Sigmoid colon (tissue), 4 donors: ENCODE data around the gene FKBP10.
A peak's percentile ranks its signal among the peaks of the same experiment; 100 is the strongest.

ENCODE experiments used
- EP300 ChIP-seq, 4 donors: sonication (generic); formaldehyde crosslinking; IDR thresholded peaks; one replicate each; pipeline ENCODE4 v1.6.1; 2017; ENCODE audit warnings: antibody characterized with exemption in 4 of 4
- POLR2AphosphoS5 ChIP-seq, 4 donors: sonication (generic); formaldehyde crosslinking; IDR thresholded peaks; one replicate each; pipeline ENCODE4 v1.6.1; 2017; ENCODE audit warnings: antibody characterized with exemption in 4 of 4
- TF ChIP-seq, protein P1 (sequence below), 4 experiments: fragments of 450-650 bp in 3 of 4; fragments of 200-600 bp in 1 of 4; IDR thresholded peaks; one replicate each; pipeline ENCODE4 v1.5.1; 2016 to 2019; ENCODE audit warnings: antibody characterized with exemption in 4 of 4, mild to moderate bottlenecking in 3 of 4, moderate library complexity in 2 of 4

DNA sequence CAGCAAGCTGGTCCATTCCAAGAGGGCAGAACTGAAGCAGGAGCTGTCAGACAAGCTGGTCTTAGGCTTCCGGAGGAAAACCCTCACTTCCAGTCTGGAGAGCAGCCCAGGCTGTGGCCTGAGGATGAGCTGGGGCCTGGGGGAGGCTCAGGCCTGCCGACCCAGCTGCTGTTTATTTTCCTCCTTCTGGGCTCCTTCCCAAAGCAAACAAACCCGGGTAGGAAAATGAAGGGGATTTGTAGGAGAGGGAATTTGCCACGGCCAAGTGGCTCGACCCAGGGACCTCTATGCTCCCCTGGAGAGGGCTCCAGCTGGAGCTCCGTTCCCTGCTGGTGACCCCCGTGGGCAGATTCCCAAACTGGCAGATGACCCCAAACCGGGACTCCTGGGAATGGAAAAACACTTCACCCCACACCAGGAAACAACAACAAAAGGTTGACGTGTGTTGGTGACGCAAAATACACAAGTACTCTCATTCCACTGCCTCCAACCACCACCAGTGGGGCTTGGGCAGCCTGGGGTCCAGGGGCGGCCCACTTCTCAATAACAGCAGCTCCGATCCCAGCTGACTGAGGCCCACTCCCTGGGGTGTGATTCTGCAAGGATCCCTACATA lies 35.1 kb upstream of the FKBP10 start:
- TF ChIP-seq EP300 (IDR thresholded peaks at IDR 0.05): peak in 1 of 4 donors; percentile 20
- TF ChIP-seq, protein P1, sequence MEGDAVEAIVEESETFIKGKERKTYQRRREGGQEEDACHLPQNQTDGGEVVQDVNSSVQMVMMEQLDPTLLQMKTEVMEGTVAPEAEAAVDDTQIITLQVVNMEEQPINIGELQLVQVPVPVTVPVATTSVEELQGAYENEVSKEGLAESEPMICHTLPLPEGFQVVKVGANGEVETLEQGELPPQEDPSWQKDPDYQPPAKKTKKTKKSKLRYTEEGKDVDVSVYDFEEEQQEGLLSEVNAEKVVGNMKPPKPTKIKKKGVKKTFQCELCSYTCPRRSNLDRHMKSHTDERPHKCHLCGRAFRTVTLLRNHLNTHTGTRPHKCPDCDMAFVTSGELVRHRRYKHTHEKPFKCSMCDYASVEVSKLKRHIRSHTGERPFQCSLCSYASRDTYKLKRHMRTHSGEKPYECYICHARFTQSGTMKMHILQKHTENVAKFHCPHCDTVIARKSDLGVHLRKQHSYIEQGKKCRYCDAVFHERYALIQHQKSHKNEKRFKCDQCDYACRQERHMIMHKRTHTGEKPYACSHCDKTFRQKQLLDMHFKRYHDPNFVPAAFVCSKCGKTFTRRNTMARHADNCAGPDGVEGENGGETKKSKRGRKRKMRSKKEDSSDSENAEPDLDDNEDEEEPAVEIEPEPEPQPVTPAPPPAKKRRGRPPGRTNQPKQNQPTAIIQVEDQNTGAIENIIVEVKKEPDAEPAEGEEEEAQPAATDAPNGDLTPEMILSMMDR (IDR thresholded peaks at IDR 0.05): no peak
- TF ChIP-seq POLR2AphosphoS5 (IDR thresholded peaks at IDR 0.05): peak in 2 of 4 donors; percentile 42 to 44
